ENCODE data around the gene SEC14L1.

The SEC14L1 gene

DNA sequence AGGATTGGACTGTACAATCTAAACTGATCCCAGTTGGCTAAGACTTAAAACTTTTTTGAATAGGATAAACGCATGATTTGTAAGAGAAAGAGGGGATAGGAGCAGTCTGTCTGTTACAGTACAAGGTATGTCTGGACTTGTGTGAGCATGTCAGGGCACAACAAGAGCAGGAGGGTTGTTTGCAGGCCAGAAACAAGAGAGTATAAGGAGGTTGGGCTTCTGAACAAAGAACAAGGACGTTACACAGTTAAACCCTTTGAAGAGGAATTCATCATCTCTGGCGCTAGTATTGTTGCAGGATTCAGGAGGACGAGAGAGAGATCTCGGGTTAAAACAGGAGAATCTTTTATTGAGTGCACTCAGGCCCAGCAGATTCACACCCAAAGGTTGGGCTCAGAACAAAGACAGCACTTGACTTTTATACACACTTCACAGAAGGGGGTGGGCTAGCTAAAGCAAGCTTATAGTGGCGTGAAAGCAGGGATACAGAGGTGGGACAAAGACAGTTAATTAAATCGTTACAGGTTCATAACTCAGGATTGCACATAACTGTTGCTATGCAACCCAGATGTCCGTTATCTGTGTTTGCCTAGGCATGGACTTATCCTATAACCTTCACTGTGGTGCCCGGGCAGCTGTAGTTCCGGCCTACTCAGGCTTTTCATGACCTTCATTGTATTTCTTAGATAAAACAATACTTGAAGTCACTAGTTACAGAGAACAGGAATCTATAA lies 34.3 kb downstream of the SEC14L1 start:
- no peak overlapping the region for H3K27ac ChIP-seq

GRCh38 chr17:77177002-77177741 lies 36.4 kb downstream of the SEC14L1 start:
- TF ChIP-seq CTCF (conservative IDR thresholded peaks at IDR 0.05) = no peak
- H3K27ac ChIP-seq = no peak overlapping the region

More for the DNA sequence above, 34.3 kb downstream of the SEC14L1 start:
- TF ChIP-seq CTCF (conservative IDR thresholded peaks at IDR 0.05) (no peak), ZFX (IDR thresholded peaks at IDR 0.05) (no peak)

GRCh38 chr17:77178050-77178449 lies 37.3 kb downstream of the SEC14L1 start:
- TF ChIP-seq ZFX (IDR thresholded peaks at IDR 0.05) (no peak), CTCF (conservative IDR thresholded peaks at IDR 0.05) (no peak)
- 0 out of 2 replicates have a peak overlapping the region, but pooled peaks have one; percentile 8 for H3K27ac ChIP-seq

GRCh38 chr17:77178563-77178962 lies 37.8 kb downstream of the SEC14L1 start:
- TF ChIP-seq ZFX (IDR thresholded peaks at IDR 0.05) (no peak), CTCF (conservative IDR thresholded peaks at IDR 0.05) (no peak)
- 0 out of 2 replicates have a peak overlapping the region, but pooled peaks have one; percentile 8 for H3K27ac ChIP-seq

DNA sequence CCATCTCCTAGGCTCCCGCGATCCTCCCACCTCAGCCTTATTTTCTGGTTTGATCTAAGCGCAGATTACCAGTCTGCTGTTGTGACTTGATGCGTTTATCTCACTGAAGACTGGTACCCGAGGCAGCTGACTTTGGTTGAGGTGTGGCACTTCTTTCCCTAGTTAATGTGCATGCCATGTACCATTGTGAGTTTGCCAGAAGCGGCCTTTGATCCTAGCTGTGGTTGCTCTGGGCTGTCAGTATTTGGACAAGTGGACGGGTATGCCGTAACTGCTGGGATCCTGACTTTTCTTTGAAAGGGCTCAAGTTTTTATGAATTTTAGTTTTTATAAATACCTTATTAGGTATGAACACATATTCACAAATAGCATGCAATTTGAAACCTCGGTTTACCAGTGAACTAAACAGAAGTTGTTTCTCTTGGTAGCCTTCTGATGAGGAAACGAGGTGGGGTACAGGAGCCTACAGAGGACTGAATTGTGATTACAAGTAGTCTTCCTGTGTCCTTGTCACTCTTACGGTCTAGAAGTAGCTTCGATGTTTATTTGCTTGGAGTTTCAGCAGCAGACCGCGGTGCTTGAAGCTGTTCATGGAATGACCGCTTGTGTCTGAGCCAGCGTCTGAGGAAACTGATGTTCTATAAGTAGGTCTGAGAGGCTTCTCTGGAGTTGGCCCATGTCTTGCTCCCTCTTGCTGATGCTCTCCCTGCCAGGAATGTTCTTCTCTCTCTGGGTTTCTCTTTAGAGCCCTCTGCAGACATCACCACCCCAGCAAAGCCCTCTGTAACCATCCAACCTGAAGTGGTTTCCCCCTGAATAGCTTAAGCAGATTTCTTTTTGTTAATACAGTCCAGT lies 40.0 kb downstream of the SEC14L1 start:
- TF ChIP-seq CTCF (conservative IDR thresholded peaks at IDR 0.05) (no peak), ZFX (IDR thresholded peaks at IDR 0.05) (no peak)
- H3K27ac ChIP-seq = no peak overlapping the region

- no peak overlapping the region for H3K27ac ChIP-seq
- no peak for TF ChIP-seq CTCF (conservative IDR thresholded peaks at IDR 0.05)
These were observed 41.7 kb downstream of the SEC14L1 start for GRCh38 chr17:77182205-77183172.

Data from C4-2B (cell line).